ENCODE measurements around the gene ARNT2. TPM values are rescaled to one million over a fixed set of nuclear protein-coding genes. Genes with fewer than 3 reads are reported as not detected.
"Not testable (repeated sequence)": the region's sequence is repeated elsewhere in the genome, so short reads cannot be mapped to it uniquely, and the experiment has no call there.

Gene ARNT2
- total RNA-seq, 1 donor from 2014 or later: not detected

DNA sequence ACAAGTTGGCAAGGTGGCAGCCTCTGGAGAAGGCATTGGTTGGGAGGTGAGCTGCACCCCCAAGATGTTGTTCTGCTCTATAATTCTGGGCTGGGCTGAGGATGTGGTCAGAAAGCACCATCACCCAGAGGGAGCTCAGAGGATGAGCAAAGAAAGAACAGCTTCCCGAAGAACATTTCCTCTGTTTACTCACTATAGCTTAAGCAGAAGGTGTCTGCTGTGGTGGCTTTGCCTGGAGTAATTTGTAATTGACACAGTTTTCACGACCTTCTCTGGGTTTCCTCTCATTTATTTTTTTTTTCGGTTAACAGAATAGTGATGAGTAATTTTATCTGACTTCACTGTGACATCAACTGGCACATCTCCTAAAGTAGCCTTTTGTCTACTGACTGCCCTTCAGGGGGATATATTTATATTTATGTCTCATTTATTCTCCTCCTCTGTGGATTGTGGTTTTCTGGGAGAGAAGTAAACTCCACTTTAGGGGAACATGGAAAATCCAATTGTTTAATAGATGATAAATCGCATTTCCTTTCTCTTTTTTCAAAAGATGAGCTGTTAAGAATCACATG, 241.4 kb downstream of the ARNT2 start:
- no peak overlapping the region for H3K27ac Mint-ChIP-seq
- H3K9me3 Mint-ChIP-seq: no peaks in the 10 kb centered on the region
- no peak for DNase-seq
- no peak overlapping the region for H3K4me3 Mint-ChIP-seq
- H3K27me3 Mint-ChIP-seq: peaks cover 3% of the 10 kb centered on the region
- no peaks in the 10 kb centered on the region for H3K36me3 Mint-ChIP-seq (ENCODE audit: low read depth)
- H3K4me1 Mint-ChIP-seq: peaks cover 4% of the 10 kb centered on the region
- intact Hi-C loops (cut with micrococcal nuclease): no loop called here

DNA sequence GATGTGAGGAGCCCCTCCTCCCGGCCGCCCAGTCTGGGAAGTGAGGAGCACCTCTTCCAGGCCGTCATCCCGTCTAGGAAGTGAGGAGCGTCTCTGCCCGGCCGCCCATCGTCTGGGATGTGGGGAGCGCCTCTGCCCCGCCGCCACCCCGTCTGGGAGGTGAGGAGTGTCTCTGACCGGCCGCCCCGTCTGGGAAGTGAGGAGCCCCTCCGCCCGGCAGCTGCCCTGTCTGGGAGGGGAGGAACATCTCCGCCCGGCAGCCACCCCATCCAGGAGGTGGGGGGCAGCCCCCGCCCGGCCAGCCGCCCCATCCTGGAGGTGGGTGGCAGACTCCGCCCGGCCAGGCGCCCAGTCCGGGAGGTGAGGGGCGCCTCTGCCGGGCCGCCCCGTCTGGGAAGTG, 243.2 kb downstream of the ARNT2 start:
- H3K4me3 Mint-ChIP-seq; H3K27me3 Mint-ChIP-seq; DNase-seq; H3K9me3 Mint-ChIP-seq; intact Hi-C loops (cut with micrococcal nuclease); H3K27ac Mint-ChIP-seq; H3K36me3 Mint-ChIP-seq (ENCODE audit: low read depth); H3K4me1 Mint-ChIP-seq: not testable (repeated sequence)

Other genes with a start within 250 kb of the ARNT2 start
- not detected in 2 replicates for gene CTXND1, start 152.2 kb upstream of the ARNT2 start, total RNA-seq